GM23338 (cell line): ENCODE data around the gene NFIB. TPM values are rescaled to one million over a fixed set of nuclear protein-coding genes. Genes with fewer than 3 reads are reported as not detected.

ENCODE experiments used
- CREB1 ChIP-seq: fragments of 250-450 bp; sonication (Bioruptor Pico); IDR thresholded peaks from 2 replicates; pipeline ENCODE4 v1.5.0; 2020; ENCODE audit warnings: low read depth, mild to moderate bottlenecking, moderate library complexity
- EZH2 ChIP-seq: fragments of 200-600 bp; sonication (generic); IDR thresholded peaks from one replicate; pipeline ENCODE4 v1.8.0; 2017; ENCODE audit warnings: antibody characterized with exemption, mild to moderate bottlenecking, low read depth; ENCODE audit not compliant: unreplicated experiment
- EZH2phosphoT487 ChIP-seq: fragments of 200-600 bp; sonication (generic); IDR thresholded peaks from one replicate; pipeline ENCODE4 v1.8.1; 2018; ENCODE audit warnings: antibody characterized with exemption; ENCODE audit not compliant: unreplicated experiment
- NANOG ChIP-seq: IDR thresholded peaks from 2 replicates; pipeline ENCODE4 v1.6.1; 2016; ENCODE audit warnings: antibody characterized with exemption, borderline replicate concordance
- POLR2AphosphoS5 ChIP-seq: IDR thresholded peaks from 2 replicates; pipeline ENCODE4 v1.6.1; 2016; ENCODE audit warnings: antibody characterized with exemption, low read depth
- ZNF114 ChIP-seq: fragments of 250-450 bp; sonication (Bioruptor Pico); IDR thresholded peaks from 2 replicates; pipeline ENCODE4 v1.5.0; 2020; ENCODE audit warnings: mild to moderate bottlenecking, moderate library complexity
- polyA plus RNA-seq: library from polyadenylated mRNA; unstranded; fragments of >200 nt; fragmentation: Nextera tagmentation; extraction: Ambion mirVana; gene quantifications from 2 replicates; pipeline ENCODE4 v1.2.1, GENCODE V29; 2016
- total RNA-seq: library from RNA; depleted of rRNA; stranded (reverse); fragments of >200 nt; shearing (Covaris generic); gene quantifications from 2 replicates; pipeline ENCODE4 v1.2.3, GENCODE V29; 2014
- TF ChIP-seq, protein P1 (sequence below): fragments of 250-450 bp; sonication (Bioruptor Pico); IDR thresholded peaks from 2 replicates; pipeline ENCODE4 v1.5.0; 2020; ENCODE audit warnings: mild to moderate bottlenecking, moderate library complexity
- TF ChIP-seq, protein P2 (sequence below): IDR thresholded peaks from 2 replicates; pipeline ENCODE4 v1.6.1; 2016; ENCODE audit warnings: antibody characterized with exemption
- TF ChIP-seq, protein P3 (sequence below), 2 experiments: fragments of 200-600 bp in 1 of 2; sonication (generic) in 1 of 2; conservative IDR thresholded peaks; 2 replicates each; pipeline versions ENCODE4 v1.5.1 to v1.6.1; 2016 to 2017; ENCODE audit warnings: antibody characterized with exemption in 2 of 2, low read depth in 2 of 2, mild to moderate bottlenecking in 2 of 2, moderate library complexity in 1 of 2

The NFIB gene
- total and polyA plus RNA-seq, 2 experiments from 2014 or later, result 3.9 to 4.7 TPM

DNA sequence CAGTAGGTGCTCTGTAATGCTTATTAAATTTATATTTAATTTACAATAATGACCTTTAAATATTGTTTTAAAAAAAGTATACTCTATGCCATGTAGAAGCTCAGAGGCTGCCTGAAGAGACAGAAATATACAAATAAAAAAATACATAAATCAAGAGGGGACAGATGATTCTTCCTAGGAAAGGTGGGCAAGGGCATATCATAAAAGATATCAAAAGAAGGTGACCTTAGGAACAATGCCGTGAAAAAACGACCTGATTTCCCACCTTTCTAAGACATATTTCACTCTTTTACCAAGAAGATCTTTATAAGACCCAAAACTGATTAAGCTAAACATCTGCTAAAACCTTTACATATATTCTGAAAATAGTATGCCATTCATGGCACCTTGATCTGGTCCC is 128.9 kb downstream of the NFIB start (continued):
- TF ChIP-seq, protein P1, sequence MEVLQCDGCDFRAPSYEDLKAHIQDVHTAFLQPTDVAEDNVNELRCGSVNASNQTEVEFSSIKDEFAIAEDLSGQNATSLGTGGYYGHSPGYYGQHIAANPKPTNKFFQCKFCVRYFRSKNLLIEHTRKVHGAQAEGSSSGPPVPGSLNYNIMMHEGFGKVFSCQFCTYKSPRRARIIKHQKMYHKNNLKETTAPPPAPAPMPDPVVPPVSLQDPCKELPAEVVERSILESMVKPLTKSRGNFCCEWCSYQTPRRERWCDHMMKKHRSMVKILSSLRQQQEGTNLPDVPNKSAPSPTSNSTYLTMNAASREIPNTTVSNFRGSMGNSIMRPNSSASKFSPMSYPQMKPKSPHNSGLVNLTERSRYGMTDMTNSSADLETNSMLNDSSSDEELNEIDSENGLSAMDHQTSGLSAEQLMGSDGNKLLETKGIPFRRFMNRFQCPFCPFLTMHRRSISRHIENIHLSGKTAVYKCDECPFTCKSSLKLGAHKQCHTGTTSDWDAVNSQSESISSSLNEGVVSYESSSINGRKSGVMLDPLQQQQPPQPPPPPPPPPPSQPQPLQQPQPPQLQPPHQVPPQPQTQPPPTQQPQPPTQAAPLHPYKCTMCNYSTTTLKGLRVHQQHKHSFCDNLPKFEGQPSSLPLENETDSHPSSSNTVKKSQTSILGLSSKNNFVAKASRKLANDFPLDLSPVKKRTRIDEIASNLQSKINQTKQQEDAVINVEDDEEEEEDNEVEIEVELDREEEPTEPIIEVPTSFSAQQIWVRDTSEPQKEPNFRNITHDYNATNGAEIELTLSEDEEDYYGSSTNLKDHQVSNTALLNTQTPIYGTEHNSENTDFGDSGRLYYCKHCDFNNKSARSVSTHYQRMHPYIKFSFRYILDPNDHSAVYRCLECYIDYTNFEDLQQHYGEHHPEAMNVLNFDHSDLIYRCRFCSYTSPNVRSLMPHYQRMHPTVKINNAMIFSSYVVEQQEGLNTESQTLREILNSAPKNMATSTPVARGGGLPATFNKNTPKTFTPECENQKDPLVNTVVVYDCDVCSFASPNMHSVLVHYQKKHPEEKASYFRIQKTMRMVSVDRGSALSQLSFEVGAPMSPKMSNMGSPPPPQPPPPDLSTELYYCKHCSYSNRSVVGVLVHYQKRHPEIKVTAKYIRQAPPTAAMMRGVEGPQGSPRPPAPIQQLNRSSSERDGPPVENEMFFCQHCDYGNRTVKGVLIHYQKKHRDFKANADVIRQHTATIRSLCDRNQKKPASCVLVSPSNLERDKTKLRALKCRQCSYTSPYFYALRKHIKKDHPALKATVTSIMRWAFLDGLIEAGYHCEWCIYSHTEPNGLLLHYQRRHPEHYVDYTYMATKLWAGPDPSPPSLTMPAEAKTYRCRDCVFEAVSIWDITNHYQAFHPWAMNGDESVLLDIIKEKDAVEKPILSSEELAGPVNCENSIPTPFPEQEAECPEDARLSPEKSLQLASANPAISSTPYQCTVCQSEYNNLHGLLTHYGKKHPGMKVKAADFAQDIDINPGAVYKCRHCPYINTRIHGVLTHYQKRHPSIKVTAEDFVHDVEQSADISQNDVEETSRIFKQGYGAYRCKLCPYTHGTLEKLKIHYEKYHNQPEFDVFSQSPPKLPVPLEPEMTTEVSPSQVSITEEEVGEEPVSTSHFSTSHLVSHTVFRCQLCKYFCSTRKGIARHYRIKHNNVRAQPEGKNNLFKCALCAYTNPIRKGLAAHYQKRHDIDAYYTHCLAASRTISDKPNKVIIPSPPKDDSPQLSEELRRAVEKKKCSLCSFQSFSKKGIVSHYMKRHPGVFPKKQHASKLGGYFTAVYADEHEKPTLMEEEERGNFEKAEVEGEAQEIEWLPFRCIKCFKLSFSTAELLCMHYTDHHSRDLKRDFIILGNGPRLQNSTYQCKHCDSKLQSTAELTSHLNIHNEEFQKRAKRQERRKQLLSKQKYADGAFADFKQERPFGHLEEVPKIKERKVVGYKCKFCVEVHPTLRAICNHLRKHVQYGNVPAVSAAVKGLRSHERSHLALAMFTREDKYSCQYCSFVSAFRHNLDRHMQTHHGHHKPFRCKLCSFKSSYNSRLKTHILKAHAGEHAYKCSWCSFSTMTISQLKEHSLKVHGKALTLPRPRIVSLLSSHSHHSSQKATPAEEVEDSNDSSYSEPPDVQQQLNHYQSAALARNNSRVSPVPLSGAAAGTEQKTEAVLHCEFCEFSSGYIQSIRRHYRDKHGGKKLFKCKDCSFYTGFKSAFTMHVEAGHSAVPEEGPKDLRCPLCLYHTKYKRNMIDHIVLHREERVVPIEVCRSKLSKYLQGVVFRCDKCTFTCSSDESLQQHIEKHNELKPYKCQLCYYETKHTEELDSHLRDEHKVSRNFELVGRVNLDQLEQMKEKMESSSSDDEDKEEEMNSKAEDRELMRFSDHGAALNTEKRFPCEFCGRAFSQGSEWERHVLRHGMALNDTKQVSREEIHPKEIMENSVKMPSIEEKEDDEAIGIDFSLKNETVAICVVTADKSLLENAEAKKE, result no peak
- TF ChIP-seq, protein P2, sequence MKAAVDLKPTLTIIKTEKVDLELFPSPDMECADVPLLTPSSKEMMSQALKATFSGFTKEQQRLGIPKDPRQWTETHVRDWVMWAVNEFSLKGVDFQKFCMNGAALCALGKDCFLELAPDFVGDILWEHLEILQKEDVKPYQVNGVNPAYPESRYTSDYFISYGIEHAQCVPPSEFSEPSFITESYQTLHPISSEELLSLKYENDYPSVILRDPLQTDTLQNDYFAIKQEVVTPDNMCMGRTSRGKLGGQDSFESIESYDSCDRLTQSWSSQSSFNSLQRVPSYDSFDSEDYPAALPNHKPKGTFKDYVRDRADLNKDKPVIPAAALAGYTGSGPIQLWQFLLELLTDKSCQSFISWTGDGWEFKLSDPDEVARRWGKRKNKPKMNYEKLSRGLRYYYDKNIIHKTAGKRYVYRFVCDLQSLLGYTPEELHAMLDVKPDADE, result no peak
- no peak for TF ChIP-seq CREB1
- no peak for TF ChIP-seq EZH2
- TF ChIP-seq EZH2phosphoT487, result no peak
- TF ChIP-seq NANOG, result no peak
- TF ChIP-seq, protein P3, sequence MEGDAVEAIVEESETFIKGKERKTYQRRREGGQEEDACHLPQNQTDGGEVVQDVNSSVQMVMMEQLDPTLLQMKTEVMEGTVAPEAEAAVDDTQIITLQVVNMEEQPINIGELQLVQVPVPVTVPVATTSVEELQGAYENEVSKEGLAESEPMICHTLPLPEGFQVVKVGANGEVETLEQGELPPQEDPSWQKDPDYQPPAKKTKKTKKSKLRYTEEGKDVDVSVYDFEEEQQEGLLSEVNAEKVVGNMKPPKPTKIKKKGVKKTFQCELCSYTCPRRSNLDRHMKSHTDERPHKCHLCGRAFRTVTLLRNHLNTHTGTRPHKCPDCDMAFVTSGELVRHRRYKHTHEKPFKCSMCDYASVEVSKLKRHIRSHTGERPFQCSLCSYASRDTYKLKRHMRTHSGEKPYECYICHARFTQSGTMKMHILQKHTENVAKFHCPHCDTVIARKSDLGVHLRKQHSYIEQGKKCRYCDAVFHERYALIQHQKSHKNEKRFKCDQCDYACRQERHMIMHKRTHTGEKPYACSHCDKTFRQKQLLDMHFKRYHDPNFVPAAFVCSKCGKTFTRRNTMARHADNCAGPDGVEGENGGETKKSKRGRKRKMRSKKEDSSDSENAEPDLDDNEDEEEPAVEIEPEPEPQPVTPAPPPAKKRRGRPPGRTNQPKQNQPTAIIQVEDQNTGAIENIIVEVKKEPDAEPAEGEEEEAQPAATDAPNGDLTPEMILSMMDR (conservative IDR thresholded peaks at IDR 0.05; ENCODE audit: low read depth in 2 of 2), result no peak
- TF ChIP-seq ZNF114 (CRISPR knock-in tag), result no peak
- no peak for TF ChIP-seq POLR2AphosphoS5
